HCT116 (cell line): ENCODE measurements around the gene EIF4A3. TPM values are rescaled to one million over a fixed set of nuclear protein-coding genes. Genes with fewer than 3 reads are reported as not detected.

ENCODE experiments used
- ATAC-seq: fragments of 200-7000 bp; cut with Tn5 transposase; 2 replicates; pipeline ENCODE4 v1.9.1; 2020; ENCODE audit warnings: mild to moderate bottlenecking, moderate library complexity
- BruUV-seq: library from RNA; stranded (reverse); fragments of 400-500 nt; replicated peaks from 2 replicates; lab custom pipeline; 2021; lab: Mats Ljungman, UMichigan
- CTCF ChIA-PET: fragments of 300-600 bp; sonication (Branson Sonifier 250); formaldehyde crosslinking; loops from one replicate; lab custom pipeline; 2021; ENCODE audit warnings: antibody characterized with exemption; lab: Charles Lee
- POLR2A ChIA-PET: fragments of 300-600, 350-600 bp; sonication (Branson Sonifier 250); formaldehyde crosslinking; loops from one replicate; lab custom pipeline; 2021; ENCODE audit warnings: antibody characterized with exemption; lab: Charles Lee
- RAD21 ChIA-PET, 2 experiments: fragments of 300-600 bp; sonication (Branson Sonifier 250); formaldehyde crosslinking; loops; one replicate each; lab custom pipeline; 2023; ENCODE audit warnings: low total read pairs in 2 of 2; ENCODE audit not compliant: uncharacterized antibody in 2 of 2, unreplicated experiment in 2 of 2, low non-redundant PET in 1 of 2; lab: Charles Lee
- DNase-seq: peaks from one replicate; pipeline ENCODE4 v3.0.0-alpha.2; 2010; ENCODE audit warnings: low read depth, low spot score
- H2AFZ ChIP-seq: fragments of 200-600 bp; shearing (Covaris generic), sonication (generic); 2 replicates; pipeline ENCODE4 v1.6.1; 2017; ENCODE audit warnings: low read depth, mixed run types, mixed read lengths, antibody characterized with exemption, low read length; ENCODE audit not compliant: poor library complexity, severe bottlenecking
- H3K27ac ChIP-seq: 2 replicates; pipeline ENCODE4 v1.5.1; 2012; ENCODE audit warnings: low read depth, low read length
- H3K27me3 ChIP-seq: fragments of 200-600 bp; sonication (generic); 2 replicates; pipeline ENCODE4 v1.6.1; 2016; ENCODE audit warnings: mixed run types, low read length, mixed read lengths; ENCODE audit not compliant: insufficient read depth
- H3K36me3 ChIP-seq, 2 experiments: fragments of 200-500 bp in 1 of 2; fragments of 200-600 bp in 1 of 2; sonication (Bioruptor generic) in 1 of 2; sonication (generic) in 1 of 2; 2 replicates each; pipeline versions ENCODE4 v1.5.1 to v1.6.1; 2014 to 2016; ENCODE audit warnings: low read length in 2 of 2, inconsistent platforms in 1 of 2, mixed read lengths in 1 of 2, mixed run types in 1 of 2; ENCODE audit not compliant: insufficient read depth in 2 of 2, control insufficient read depth in 1 of 2
- H3K4me1 ChIP-seq, 2 experiments: fragments of 200-600 bp in 1 of 2; sonication (generic) in 1 of 2; 2 replicates each; pipeline versions ENCODE4 v1.5.1 to v1.6.1; 2012 to 2017; ENCODE audit warnings: low read length in 2 of 2, inconsistent platforms in 1 of 2, mild to moderate bottlenecking in 1 of 2, mixed read lengths in 1 of 2, mixed run types in 1 of 2, moderate library complexity in 1 of 2; ENCODE audit not compliant: insufficient read depth in 2 of 2, control insufficient read depth in 1 of 2
- H3K4me2 ChIP-seq: fragments of 200-600 bp; sonication (generic); 2 replicates; pipeline ENCODE4 v1.6.1; 2017; ENCODE audit warnings: mixed run types, low read length, mixed read lengths
- H3K4me3 ChIP-seq, 2 experiments: fragments of 200-600 bp in 1 of 2; sonication (generic) in 1 of 2; replicated peaks in 1 of 2; 2 replicates each; pipeline ENCODE4 v1.5.1; 2011 to 2016; ENCODE audit warnings: low read length in 2 of 2, control low read depth in 1 of 2, low read depth in 1 of 2, mild to moderate bottlenecking in 1 of 2, mixed read lengths in 1 of 2, mixed run types in 1 of 2
- H3K79me2 ChIP-seq: fragments of 200-600 bp; sonication (generic); 2 replicates; pipeline ENCODE4 v1.6.1; 2017; ENCODE audit warnings: mild to moderate bottlenecking, mixed run types, low read length, moderate library complexity, mixed read lengths; ENCODE audit not compliant: insufficient read depth
- H3K9ac ChIP-seq: fragments of 200-600 bp; sonication (generic); 2 replicates; pipeline ENCODE4 v1.6.1; 2016; ENCODE audit warnings: low read length, mixed read lengths
- H3K9me2 ChIP-seq: fragments of 200-600 bp; sonication (generic), shearing (Covaris generic); 2 replicates; pipeline ENCODE4 v1.6.1; 2017; ENCODE audit warnings: mixed run types, mild to moderate bottlenecking, moderate library complexity; ENCODE audit not compliant: insufficient read depth
- H3K9me3 ChIP-seq, 2 experiments: fragments of 200-500 bp in 1 of 2; fragments of 200-600 bp in 1 of 2; sonication (Bioruptor generic) in 1 of 2; sonication (generic) in 1 of 2; 2 replicates each; pipeline ENCODE4 v1.6.1; 2014 to 2017; ENCODE audit warnings: low read length in 2 of 2, mixed read lengths in 2 of 2, inconsistent platforms in 1 of 2, low read depth in 1 of 2, mild to moderate bottlenecking in 1 of 2, mixed run types in 1 of 2, moderate library complexity in 1 of 2; ENCODE audit not compliant: control insufficient read depth in 1 of 2, insufficient read depth in 1 of 2
- H4K20me1 ChIP-seq: fragments of 200-600 bp; sonication (generic), shearing (Covaris generic); 2 replicates; pipeline ENCODE4 v1.6.1; 2017; ENCODE audit warnings: mixed run types, mild to moderate bottlenecking, moderate library complexity; ENCODE audit not compliant: insufficient read depth
- CBX3 ChIP-seq: IDR thresholded peaks from 2 replicates; pipeline ENCODE4 v1.6.1; 2012; ENCODE audit warnings: low read depth
- EGR1 ChIP-seq: IDR thresholded peaks from 2 replicates; pipeline ENCODE4 v1.6.1; 2012; ENCODE audit warnings: low read depth
- ELF1 ChIP-seq: IDR thresholded peaks from 2 replicates; pipeline ENCODE4 v1.6.1; 2012; ENCODE audit warnings: low read depth, borderline replicate concordance
- EZH2 ChIP-seq: fragments of 200-600 bp; sonication (generic); IDR thresholded peaks from 2 replicates; pipeline ENCODE4 v1.6.1; 2017; ENCODE audit warnings: antibody characterized with exemption, mixed run types
- EZH2phosphoT487 ChIP-seq: fragments of 200-600 bp; IDR thresholded peaks from 2 replicates; pipeline ENCODE4 v1.6.1; 2018; ENCODE audit warnings: antibody characterized with exemption, borderline replicate concordance
- FOSL1 ChIP-seq: IDR thresholded peaks from 2 replicates; pipeline ENCODE4 v1.6.1; 2012; ENCODE audit warnings: low read depth
- JUND ChIP-seq: IDR thresholded peaks from 2 replicates; pipeline ENCODE4 v1.6.1; 2012
- MAX ChIP-seq: IDR thresholded peaks from 2 replicates; pipeline ENCODE4 v1.6.1; 2012
- POLR2A ChIP-seq: IDR thresholded peaks from 2 replicates; pipeline ENCODE4 v1.7.0; 2011; ENCODE audit warnings: borderline replicate concordance; ENCODE audit not compliant: insufficient read depth, insufficient read length; ENCODE audit errors: extremely low read depth
- POLR2AphosphoS5 ChIP-seq: IDR thresholded peaks from 2 replicates; pipeline ENCODE4 v1.6.1; 2011; ENCODE audit warnings: mild to moderate bottlenecking, low read depth, low read length, moderate library complexity
- RAD21 ChIP-seq: IDR thresholded peaks from 2 replicates; pipeline ENCODE4 v1.6.1; 2012; ENCODE audit warnings: low read depth, mild to moderate bottlenecking
- SP1 ChIP-seq: IDR thresholded peaks from 2 replicates; pipeline ENCODE4 v1.6.1; 2012; ENCODE audit warnings: low read depth
- SRF ChIP-seq: IDR thresholded peaks from 2 replicates; pipeline ENCODE4 v1.6.1; 2012; ENCODE audit warnings: low read depth
- TCF7L2 ChIP-seq: IDR thresholded peaks from 2 replicates; pipeline ENCODE4 v1.7.0; 2011; ENCODE audit warnings: borderline replicate concordance, inconsistent platforms; ENCODE audit not compliant: insufficient read depth, insufficient read length; ENCODE audit errors: extremely low read depth
- YY1 ChIP-seq: IDR thresholded peaks from 2 replicates; pipeline ENCODE4 v1.6.1; 2011; ENCODE audit warnings: low read length, low read depth, moderate library complexity, mild to moderate bottlenecking; ENCODE audit not compliant: insufficient replicate concordance; ENCODE audit errors: extremely low read depth
- ZNF274 ChIP-seq: fragments of 200-500 bp; sonication (Bioruptor generic); IDR thresholded peaks from 2 replicates; pipeline ENCODE4 v1.6.1; 2014; ENCODE audit warnings: mild to moderate bottlenecking, low read depth, low read length, inconsistent platforms
- intact Hi-C: fragments of 100-400 bp; cut with micrococcal nuclease; formaldehyde crosslinking; loops from 2 replicates; pipeline ENCODE4 v1.10.0; 2022
- total RNA-seq: library from RNA; stranded (reverse); gene quantifications from one replicate; pipeline ENCODE4 v1.2.1, GENCODE V29; 2021; ENCODE audit not compliant: unreplicated experiment
- TF ChIP-seq, protein P1 (sequence below): IDR thresholded peaks from 2 replicates; pipeline ENCODE4 v1.6.1; 2012; ENCODE audit warnings: low read depth
- TF ChIP-seq, protein P2 (sequence below): IDR thresholded peaks from 2 replicates; pipeline ENCODE4 v1.6.1; 2011; ENCODE audit warnings: mild to moderate bottlenecking, low read length, moderate library complexity; ENCODE audit not compliant: insufficient replicate concordance; ENCODE audit errors: extremely low read depth
- TF ChIP-seq, protein P3 (sequence below): IDR thresholded peaks from 2 replicates; pipeline ENCODE4 v1.6.1; 2012

EIF4A3 gene
- total RNA-seq, 1 experiment from 2014 or later, result 248 TPM

DNA sequence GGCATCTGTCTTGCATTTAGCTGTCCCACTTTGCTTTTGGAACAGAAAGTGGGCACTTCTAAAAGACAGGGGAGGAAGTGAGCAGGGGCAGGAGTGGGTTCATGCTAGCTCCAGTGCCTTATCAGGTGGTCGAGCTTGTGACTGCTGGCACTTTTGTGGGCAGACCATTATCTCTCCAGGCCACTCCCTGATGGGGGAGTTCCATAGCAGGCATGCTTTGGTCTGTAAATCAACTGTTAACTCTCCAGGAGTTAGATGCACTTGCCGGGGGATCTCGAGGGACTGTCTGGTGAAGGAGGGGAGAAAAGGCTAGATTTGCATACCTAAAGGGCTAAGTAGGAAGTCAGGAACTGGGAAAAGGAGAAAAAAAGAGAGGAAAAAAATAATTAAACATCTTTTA is 13.6 kb upstream of the EIF4A3 start:
- H3K79me2 ChIP-seq, result no peaks in the 10 kb centered on the region
- H3K4me2 ChIP-seq, result no peak overlapping the region
- H3K27ac ChIP-seq, result no peak overlapping the region
- no peak for ATAC-seq
- H3K4me3 ChIP-seq, result no peak overlapping the region
- POLR2A ChIA-PET, result no interaction called here
- BruUV-seq, result no TSS peak
- 0 out of 4 replicates have a peak, but pooled peaks cover 4% of the 10 kb centered on the region in 2 experiments for H3K9me3 ChIP-seq
- H3K9me2 ChIP-seq, result no peaks in the 10 kb centered on the region
- H4K20me1 ChIP-seq, result no peaks in the 10 kb centered on the region
- no peaks in the 10 kb centered on the region for H3K36me3 ChIP-seq
- CTCF ChIA-PET, result interaction anchor here (0.5 kb wide), 1 partner anchor 1533 kb away, joined by 3 read pairs; no protein-coding TSS in a partner anchor
- no peaks in the 10 kb centered on the region for H3K4me1 ChIP-seq
- DNase-seq, result no peak
- H3K27me3 ChIP-seq, result no peaks in the 10 kb centered on the region
- no peak overlapping the region for H3K9ac ChIP-seq
- no peak overlapping the region for H2AFZ ChIP-seq
- TF ChIP-seq SRF (no peak), EGR1 (no peak), CBX3 (no peak), EZH2 (no peak), ZNF274 (no peak), YY1 (no peak), EZH2phosphoT487 (no peak), POLR2A (no peak), TCF7L2 (no peak), MAX (no peak), RAD21 (no peak), JUND (no peak), POLR2AphosphoS5 (no peak), FOSL1 (no peak), ELF1 (no peak), SP1 (no peak)
- TF ChIP-seq, protein P1, sequence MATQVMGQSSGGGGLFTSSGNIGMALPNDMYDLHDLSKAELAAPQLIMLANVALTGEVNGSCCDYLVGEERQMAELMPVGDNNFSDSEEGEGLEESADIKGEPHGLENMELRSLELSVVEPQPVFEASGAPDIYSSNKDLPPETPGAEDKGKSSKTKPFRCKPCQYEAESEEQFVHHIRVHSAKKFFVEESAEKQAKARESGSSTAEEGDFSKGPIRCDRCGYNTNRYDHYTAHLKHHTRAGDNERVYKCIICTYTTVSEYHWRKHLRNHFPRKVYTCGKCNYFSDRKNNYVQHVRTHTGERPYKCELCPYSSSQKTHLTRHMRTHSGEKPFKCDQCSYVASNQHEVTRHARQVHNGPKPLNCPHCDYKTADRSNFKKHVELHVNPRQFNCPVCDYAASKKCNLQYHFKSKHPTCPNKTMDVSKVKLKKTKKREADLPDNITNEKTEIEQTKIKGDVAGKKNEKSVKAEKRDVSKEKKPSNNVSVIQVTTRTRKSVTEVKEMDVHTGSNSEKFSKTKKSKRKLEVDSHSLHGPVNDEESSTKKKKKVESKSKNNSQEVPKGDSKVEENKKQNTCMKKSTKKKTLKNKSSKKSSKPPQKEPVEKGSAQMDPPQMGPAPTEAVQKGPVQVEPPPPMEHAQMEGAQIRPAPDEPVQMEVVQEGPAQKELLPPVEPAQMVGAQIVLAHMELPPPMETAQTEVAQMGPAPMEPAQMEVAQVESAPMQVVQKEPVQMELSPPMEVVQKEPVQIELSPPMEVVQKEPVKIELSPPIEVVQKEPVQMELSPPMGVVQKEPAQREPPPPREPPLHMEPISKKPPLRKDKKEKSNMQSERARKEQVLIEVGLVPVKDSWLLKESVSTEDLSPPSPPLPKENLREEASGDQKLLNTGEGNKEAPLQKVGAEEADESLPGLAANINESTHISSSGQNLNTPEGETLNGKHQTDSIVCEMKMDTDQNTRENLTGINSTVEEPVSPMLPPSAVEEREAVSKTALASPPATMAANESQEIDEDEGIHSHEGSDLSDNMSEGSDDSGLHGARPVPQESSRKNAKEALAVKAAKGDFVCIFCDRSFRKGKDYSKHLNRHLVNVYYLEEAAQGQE, result no peak
- TF ChIP-seq, protein P2, sequence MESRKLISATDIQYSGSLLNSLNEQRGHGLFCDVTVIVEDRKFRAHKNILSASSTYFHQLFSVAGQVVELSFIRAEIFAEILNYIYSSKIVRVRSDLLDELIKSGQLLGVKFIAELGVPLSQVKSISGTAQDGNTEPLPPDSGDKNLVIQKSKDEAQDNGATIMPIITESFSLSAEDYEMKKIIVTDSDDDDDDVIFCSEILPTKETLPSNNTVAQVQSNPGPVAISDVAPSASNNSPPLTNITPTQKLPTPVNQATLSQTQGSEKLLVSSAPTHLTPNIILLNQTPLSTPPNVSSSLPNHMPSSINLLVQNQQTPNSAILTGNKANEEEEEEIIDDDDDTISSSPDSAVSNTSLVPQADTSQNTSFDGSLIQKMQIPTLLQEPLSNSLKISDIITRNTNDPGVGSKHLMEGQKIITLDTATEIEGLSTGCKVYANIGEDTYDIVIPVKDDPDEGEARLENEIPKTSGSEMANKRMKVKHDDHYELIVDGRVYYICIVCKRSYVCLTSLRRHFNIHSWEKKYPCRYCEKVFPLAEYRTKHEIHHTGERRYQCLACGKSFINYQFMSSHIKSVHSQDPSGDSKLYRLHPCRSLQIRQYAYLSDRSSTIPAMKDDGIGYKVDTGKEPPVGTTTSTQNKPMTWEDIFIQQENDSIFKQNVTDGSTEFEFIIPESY, result no peak
- TF ChIP-seq, protein P3, sequence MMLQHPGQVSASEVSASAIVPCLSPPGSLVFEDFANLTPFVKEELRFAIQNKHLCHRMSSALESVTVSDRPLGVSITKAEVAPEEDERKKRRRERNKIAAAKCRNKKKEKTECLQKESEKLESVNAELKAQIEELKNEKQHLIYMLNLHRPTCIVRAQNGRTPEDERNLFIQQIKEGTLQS, result no peak
- TF ChIP-seq, all 23 proteins: peak for 0
- RAD21 ChIA-PET, result no interaction called here
- intact Hi-C loops, result no loop called here
